ENCODE data around the gene PTPRK. TPM values are rescaled to one million over a fixed set of nuclear protein-coding genes. Genes with fewer than 3 reads are reported as not detected.

PTPRK gene
- total and polyA plus RNA-seq, 9 of the 15 experiments (the other 6 are each of a cell fraction or from before 2014, with no cell fraction given), result 0.04 to 0.51 TPM; not detected in 7

DNA sequence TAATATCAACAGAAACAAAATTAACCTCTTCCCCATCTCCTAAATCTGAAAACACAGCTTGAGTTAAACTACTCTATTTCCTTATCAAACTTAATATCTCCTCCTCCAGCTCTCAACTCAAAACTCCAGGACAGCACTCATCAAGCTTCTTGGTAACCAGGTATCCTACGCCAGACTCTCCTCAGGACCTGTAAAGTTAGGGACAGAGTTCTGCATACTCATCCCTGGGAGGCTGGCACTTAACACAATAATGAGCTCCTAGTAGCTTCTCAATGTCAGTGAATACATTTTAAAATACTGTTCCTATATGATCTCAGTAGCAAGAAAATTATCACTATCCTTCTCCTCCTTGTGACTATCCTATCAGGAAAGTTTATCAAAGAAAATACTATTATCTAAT lies 240.3 kb downstream of the PTPRK start (continued):
- TF ChIP-seq KAT8 (IDR thresholded peaks at IDR 0.05; ENCODE audit: low read depth), result no peak

DNA sequence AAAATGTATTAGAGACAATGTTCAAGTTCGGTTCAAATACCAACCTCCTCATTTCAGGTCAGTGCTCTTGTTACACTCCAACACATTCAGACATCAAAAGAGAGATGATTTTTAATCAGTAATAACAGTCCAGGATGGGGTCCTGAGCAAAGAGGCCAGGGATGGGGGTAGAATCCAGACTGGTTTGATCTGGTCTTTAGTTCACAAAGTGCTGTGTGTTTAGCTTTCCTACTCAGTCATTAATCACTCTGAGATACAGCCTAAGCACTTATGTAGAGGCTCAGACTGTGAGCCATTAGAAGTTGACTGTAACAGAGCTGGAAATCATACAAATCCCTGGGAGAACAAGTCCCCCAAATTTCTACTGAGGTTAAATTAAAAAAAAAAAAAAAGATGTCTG lies 241.6 kb downstream of the PTPRK start:
- no peak overlapping the region for H3K4me2 ChIP-seq (ENCODE audit: insufficient read depth, low read length)
- FAIRE-seq (no peak), DNase-seq (ENCODE audit: extremely low read depth in 1 of 4, low spot score in 3 of 4) (no peak), ATAC-seq (no peak)
- no peaks in the 10 kb centered on the region for H3K4me1 ChIP-seq (replicated peaks in 1 of 2; ENCODE audit: control insufficient read depth in 2 of 2, insufficient read depth in 2 of 2, low read length in 2 of 2)
- TF ChIP-seq SMARCB1 (IDR thresholded peaks at IDR 0.05; ENCODE audit: insufficient read length, low read depth) (no peak), FOXA3 (CRISPR knock-in tag; conservative IDR thresholded peaks at IDR 0.05 in 1 of 2, IDR thresholded peaks at IDR 0.05 in 1 of 2) (no peak), PHF21A (IDR thresholded peaks at IDR 0.05; ENCODE audit: borderline replicate concordance, low read depth) (no peak), MEF2A (IDR thresholded peaks at IDR 0.05; ENCODE audit: control insufficient read depth, low read depth, low read length) (no peak)
- no peaks in the 10 kb centered on the region for H3K27me3 ChIP-seq (ENCODE audit: control insufficient read depth in 2 of 2, insufficient read depth in 2 of 2, low read length in 2 of 2)
- no peaks in the 10 kb centered on the region for H3K9me1 ChIP-seq (ENCODE audit: control insufficient read depth, insufficient read depth, low read length)
- no peak overlapping the region for H3K4me3 ChIP-seq
- H2AFZ ChIP-seq (ENCODE audit: low read depth, low read length), result no peak overlapping the region
- POLR2A ChIA-PET, result interaction anchor here (0.5 to 0.6 kb wide), 2 partner anchors 227 to 580 kb away, joined by 3 to 4 read pairs; no protein-coding TSS in a partner anchor
- no peaks in the 10 kb centered on the region for H3K79me2 ChIP-seq (ENCODE audit: control insufficient read depth, insufficient read depth, low read length)
- no TSS peak for BruUV-seq (replicated peaks)
- CTCF ChIA-PET (ENCODE audit: low intra/inter-chr PET ratio), result no interaction called here
- no peak overlapping the region for H3K27ac ChIP-seq (ENCODE audit: extremely low read depth, low read depth, low read length)
- intact Hi-C loops (cut with micrococcal nuclease), result no loop called here
- H3K36me3 ChIP-seq (ENCODE audit: control insufficient read depth, insufficient read depth, low read length), result no peaks in the 10 kb centered on the region
- H3K9me3 ChIP-seq (replicated peaks; ENCODE audit: control insufficient read depth, insufficient read depth, low read depth, low read length), result no peaks in the 10 kb centered on the region
- no peak overlapping the region for H3K9ac ChIP-seq (ENCODE audit: insufficient read depth in 1 of 2, low read depth in 2 of 2, low read length in 2 of 2)
- H4K20me1 ChIP-seq (replicated peaks; ENCODE audit: control insufficient read depth, insufficient read depth, low read length), result no peaks in the 10 kb centered on the region
- in situ Hi-C loops (cut with MboI), result no loop called here
- 0% methylated on average over 1 of the region's 1 CpG for WGBS (ENCODE audit: insufficient coverage, low coverage, missing lambda C conversion rate)

- H2AFZ ChIP-seq (ENCODE audit: low read depth, low read length), result no peak overlapping the region
- H3K4me1 ChIP-seq (replicated peaks in 1 of 2; ENCODE audit: control insufficient read depth in 2 of 2, insufficient read depth in 2 of 2, low read length in 2 of 2), result no peaks in the 10 kb centered on the region
- WGBS (ENCODE audit: insufficient coverage, low coverage, missing lambda C conversion rate), result 0% methylated on average over 3 of the region's 3 CpGs
- H3K27me3 ChIP-seq (ENCODE audit: control insufficient read depth in 2 of 2, insufficient read depth in 2 of 2, low read length in 2 of 2), result no peaks in the 10 kb centered on the region
- H3K27ac ChIP-seq (ENCODE audit: extremely low read depth, low read depth, low read length), result no peak overlapping the region
- H3K9me1 ChIP-seq (ENCODE audit: control insufficient read depth, insufficient read depth, low read length), result no peaks in the 10 kb centered on the region
- DNase-seq (ENCODE audit: extremely low read depth in 1 of 4, low spot score in 3 of 4), result no peak
- ATAC-seq, result no peak
- ChIA-PET CTCF (ENCODE audit: low intra/inter-chr PET ratio) (no interaction called here), POLR2A (no interaction called here)
- BruUV-seq (replicated peaks), result no TSS peak
- H4K20me1 ChIP-seq (replicated peaks; ENCODE audit: control insufficient read depth, insufficient read depth, low read length), result no peaks in the 10 kb centered on the region
- H3K79me2 ChIP-seq (ENCODE audit: control insufficient read depth, insufficient read depth, low read length), result no peaks in the 10 kb centered on the region
- no peak overlapping the region for H3K4me2 ChIP-seq (ENCODE audit: insufficient read depth, low read length)
- no peaks in the 10 kb centered on the region for H3K36me3 ChIP-seq (ENCODE audit: control insufficient read depth, insufficient read depth, low read length)
- in situ Hi-C loops (cut with MboI) (no loop called here), intact Hi-C loops (cut with micrococcal nuclease) (no loop called here)
- TF ChIP-seq MXI1 (IDR thresholded peaks at IDR 0.05; ENCODE audit: low read depth, low read length) (no peak), HDAC6 (IDR thresholded peaks at IDR 0.05; ENCODE audit: low read depth, low read length) (no peak), LCOR (CRISPR knock-in tag; IDR thresholded peaks at IDR 0.05) (no peak), ZSCAN32 (CRISPR knock-in tag; IDR thresholded peaks at IDR 0.05) (no peak), PHF21A (IDR thresholded peaks at IDR 0.05; ENCODE audit: borderline replicate concordance, low read depth) (no peak), BMI1 (IDR thresholded peaks at IDR 0.05; ENCODE audit: low read length) (no peak), SRSF1 (IDR thresholded peaks at IDR 0.05; ENCODE audit: low read depth, low read length) (no peak)
- TF ChIP-seq, protein P1, sequence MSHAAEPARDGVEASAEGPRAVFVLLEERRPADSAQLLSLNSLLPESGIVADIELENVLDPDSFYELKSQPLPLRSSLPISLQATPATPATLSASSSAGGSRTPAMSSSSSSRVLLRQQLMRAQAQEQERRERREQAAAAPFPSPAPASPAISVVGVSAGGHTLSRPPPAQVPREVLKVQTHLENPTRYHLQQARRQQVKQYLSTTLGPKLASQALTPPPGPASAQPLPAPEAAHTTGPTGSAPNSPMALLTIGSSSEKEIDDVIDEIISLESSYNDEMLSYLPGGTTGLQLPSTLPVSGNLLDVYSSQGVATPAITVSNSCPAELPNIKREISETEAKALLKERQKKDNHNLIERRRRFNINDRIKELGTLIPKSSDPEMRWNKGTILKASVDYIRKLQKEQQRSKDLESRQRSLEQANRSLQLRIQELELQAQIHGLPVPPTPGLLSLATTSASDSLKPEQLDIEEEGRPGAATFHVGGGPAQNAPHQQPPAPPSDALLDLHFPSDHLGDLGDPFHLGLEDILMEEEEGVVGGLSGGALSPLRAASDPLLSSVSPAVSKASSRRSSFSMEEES (CRISPR knock-in tag; IDR thresholded peaks at IDR 0.05), result no peak
- H3K9ac ChIP-seq (ENCODE audit: insufficient read depth in 1 of 2, low read depth in 2 of 2, low read length in 2 of 2), result no peak overlapping the region
- H3K9me3 ChIP-seq (replicated peaks; ENCODE audit: control insufficient read depth, insufficient read depth, low read depth, low read length), result no peaks in the 10 kb centered on the region
- FAIRE-seq, result no peak
- no peak overlapping the region for H3K4me3 ChIP-seq
Measured at GRCh38 chr6:128277379-128277778, 243.0 kb downstream of the PTPRK start.

All from K562 (cell line).